ENCODE measurements around the gene ANKS6.

GRCh38 chr9:98809311-98810101 is 13.2 kb upstream of the ANKS6 start:
- TF ChIP-seq CTCF (IDR thresholded peaks at IDR 0.05) (no peak), EZH2phosphoT487 (IDR thresholded peaks at IDR 0.05) (no peak)
